Superior temporal gyrus (tissue), 1 donor: ENCODE results near the gene SEZ6L2.
"Not testable (repeated sequence)": the region's sequence is repeated elsewhere in the genome, so short reads cannot be mapped to it uniquely, and the experiment has no call there.

Experiments
- DNase-seq: peaks from one replicate; pipeline ENCODE4 v3.0.0-alpha.2; 2016; ENCODE audit errors: extremely low spot score

SEZ6L2 gene

DNA sequence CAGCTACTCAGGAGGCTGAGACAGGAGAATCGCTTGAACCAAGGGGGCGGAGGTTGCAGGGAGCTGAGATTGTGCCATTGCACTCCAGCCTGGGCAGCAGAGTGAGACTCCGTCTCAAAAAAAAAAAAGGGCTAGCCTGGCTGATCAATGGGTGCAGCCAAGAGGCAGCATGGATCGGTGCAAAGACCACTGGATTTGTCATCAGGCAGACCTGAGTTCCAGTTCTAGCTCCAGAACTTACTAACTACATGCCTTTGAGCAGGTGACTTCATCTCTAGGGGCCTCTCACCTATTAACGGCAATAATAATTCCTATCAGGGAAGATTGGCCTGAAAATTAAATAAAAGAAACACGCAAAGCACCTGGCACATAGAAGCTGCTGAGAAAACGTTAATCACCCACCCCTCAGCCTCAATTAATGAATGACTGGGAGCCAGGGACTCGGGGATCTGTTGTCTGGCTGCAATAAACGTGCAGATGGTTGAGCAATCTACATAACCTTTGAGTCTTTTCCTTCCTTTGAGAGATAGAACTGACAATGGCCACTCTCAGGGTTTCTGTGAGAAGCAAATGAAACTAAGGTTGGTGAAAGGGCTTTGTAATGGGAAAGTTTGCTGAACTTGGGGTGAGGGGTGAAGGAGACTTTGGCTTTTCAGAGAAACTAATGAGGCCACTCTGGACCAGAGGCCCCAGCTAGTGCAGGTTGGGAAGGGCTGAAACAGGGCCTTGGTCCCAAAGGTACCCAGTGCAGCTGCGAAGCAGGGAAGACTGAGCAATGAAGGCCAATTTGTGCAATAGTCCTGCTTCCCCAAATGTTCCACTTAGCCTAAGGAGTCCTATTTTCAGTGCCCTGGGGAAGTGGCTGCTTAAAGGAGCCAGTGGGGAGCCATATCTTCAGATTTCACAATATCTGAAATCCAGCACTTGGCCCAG, 7.6 kb downstream of the SEZ6L2 start:
- DNase-seq = no peak

GRCh38 chr16:29889372-29889771, 10.0 kb downstream of the SEZ6L2 start:
- DNase-seq = not testable (repeated sequence)

DNA sequence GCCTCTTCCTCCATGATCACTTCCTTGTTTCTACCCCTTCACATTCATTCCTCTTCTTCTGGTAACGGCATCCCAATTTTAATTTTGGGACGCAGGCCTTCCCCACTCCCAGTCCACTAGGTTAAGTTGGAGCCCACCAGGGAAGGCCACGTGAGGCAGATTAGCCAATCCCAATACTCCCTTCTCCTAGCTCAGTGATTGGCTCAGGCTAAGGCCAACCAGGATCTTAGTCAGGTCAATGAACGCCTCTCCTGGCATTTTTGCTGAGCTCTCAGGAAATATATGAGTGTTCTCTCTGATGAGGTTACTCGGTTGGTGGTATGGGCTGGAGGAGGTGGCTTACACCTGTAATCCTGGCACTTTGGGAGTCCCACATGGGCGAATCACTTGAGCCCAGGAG, 15.4 kb downstream of the SEZ6L2 start:
- DNase-seq = no peak

DNA sequence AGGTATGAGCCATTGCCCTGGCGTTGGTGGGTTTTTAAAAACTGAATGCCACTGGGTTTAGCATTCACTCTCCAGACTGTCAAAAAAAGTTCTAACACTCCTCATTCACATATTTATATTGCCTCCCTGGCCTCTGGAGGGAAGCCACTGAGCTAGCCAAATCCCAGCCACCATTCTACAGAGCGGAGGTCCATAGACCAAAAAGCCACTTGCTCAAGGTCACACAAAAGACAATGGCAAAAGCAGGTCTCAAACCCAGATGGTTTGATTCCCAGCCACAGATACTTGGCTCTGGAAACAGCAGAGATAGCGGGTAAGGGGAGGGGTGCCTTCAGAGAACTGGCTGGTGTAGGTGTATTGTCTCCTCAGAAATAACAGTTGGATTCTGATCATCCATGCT, 18.3 kb downstream of the SEZ6L2 start:
- DNase-seq = no peak

DNA sequence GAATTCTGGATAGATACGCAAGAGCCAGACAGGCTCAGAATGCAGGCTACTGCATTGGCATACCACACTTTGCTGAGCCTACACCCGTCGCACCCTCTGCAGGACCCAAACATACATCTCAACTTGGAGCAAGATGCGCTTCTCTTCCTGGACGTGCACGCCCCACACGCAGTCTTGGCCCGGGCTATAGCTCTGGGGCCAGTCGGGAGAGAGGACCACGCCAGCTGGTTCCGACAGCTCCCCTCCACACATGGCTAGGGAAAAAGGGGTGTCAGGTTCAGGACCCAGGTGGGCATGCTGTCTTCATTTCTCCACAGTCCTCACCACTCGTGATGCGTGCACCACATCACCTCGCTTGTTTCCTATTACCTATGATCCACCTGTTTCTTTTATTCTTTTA, 21.2 kb downstream of the SEZ6L2 start:
- no peak for DNase-seq

DNA sequence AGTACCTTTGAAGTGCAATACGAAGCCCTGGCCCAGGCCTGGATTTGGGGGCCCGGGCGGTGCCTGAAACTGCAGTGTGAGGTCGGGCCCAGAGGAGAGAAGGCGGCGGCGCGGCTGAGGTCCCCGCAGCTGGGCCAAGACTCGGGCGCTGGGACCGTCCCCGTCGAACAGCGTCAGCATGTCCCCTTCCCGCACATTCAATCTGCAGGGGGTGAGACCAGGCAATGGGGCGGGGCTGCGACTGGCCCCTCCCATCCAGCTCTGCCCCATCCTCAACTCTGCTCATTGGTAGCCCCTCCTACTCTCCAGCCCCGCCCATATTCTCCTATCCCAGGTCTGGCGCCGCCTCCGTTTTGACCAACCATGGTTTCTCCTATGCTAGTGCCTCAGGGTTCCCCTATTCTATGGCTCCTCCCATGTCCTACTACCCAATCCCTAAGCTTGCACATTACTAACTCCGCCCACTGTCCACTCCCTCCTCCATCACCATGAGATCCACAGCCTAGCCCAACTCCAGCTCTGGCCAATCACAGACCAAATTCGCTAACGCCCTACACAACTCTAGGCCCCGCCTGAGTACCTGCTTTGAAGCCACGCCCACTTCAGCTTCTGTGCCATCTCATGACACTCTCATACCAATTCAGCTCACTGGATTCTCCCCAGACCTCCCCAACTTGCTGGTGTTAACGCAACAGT, 21.9 kb downstream of the SEZ6L2 start:
- no peak for DNase-seq

DNA sequence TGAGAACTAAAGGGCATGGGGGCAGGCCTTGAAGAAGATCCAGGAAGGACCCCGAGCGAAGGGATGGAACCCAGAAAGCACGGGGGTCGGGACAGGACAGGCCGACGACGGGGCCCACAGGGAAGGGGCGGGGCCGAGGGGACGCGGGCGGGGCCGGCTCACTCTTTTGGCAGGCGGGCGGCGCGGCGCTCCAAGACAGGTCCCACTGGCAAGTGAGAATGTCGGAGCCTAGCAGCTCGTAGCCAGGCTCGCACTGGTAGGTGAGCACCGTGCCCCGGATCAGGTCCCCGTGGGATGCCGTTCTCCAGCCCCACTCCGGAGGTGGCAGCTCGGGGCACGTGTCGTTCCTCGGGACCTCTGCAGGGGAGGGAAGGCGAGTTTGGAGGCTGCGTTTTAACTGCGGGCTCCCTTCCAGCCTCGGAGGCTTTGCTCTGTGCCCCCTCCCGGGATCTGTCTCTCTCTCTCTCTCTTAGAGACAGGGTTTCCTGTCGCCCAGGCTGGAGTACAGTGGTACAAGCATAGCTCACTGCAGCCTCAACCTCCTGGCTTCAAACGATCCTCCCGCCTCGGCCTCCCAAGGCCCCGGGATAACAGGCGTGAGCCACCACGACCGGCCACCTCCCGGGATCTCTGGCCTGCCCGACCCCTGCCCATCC, 22.6 kb downstream of the SEZ6L2 start:
- no peak for DNase-seq

- no peak for DNase-seq
These were observed 23.1 kb downstream of the SEZ6L2 start for GRCh38 chr16:29876217-29876593.

GRCh38 chr16:29875206-29875605, 24.1 kb downstream of the SEZ6L2 start:
- no peak for DNase-seq

DNA sequence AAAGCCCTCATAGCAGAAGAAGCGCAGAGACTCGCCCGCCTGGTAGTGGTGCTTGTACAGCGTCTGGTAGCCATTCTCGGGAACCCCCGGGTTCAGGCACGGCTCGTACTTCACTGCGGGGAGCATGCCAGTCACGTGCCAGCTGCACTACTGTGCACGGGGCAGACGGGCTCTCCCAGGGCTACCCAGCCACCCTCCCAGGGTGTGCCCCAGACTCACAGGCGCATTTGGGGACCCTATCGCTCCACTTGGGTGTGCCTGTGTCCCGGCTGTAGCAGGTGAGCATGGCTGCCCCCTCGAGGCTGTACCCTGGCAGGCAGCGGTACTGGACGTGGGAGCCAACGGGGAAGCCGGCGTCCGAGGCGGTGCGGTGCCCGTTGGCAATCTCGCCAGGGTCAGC, 26.0 kb downstream of the SEZ6L2 start:
- DNase-seq = no peak

- DNase-seq = no peak
These were observed 27.4 kb downstream of the SEZ6L2 start for GRCh38 chr16:29871822-29872546.

- DNase-seq = not testable (repeated sequence)
These were observed 30.3 kb downstream of the SEZ6L2 start for GRCh38 chr16:29869067-29869466.

GRCh38 chr16:29868396-29869009, 30.8 kb downstream of the SEZ6L2 start:
- no peak for DNase-seq

GRCh38 chr16:29864205-29864604, 35.1 kb downstream of the SEZ6L2 start:
- DNase-seq = no peak

DNA sequence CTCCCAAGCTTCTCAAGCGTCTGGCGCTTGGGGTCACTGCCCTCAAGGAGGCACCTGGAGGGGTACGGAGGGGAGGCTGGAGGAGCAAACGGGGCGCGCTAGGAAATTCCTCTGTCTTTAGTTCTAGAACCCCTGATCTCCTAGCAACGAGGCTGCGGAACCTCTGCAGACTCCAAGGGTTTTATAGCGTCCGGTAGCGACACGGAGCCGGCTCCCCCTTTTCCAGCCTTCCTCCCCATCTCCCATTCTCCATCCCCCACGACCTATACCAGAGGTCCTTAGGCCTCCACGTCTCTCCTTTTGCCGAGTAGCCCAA, 35.7 kb downstream of the SEZ6L2 start:
- no peak for DNase-seq

- DNase-seq = peak; percentile 99
These were observed 36.3 kb downstream of the SEZ6L2 start, which contains the start of gene CDIPT for GRCh38 chr16:29862884-29863668. Gene CDIPT (minus strand): TSS chr16:29863226. CDS start chr16:29862857, 369 bp downstream.

GRCh38 chr16:29862383-29862883, 36.9 kb downstream of the SEZ6L2 start:
- DNase-seq = peak; percentile 24

DNA sequence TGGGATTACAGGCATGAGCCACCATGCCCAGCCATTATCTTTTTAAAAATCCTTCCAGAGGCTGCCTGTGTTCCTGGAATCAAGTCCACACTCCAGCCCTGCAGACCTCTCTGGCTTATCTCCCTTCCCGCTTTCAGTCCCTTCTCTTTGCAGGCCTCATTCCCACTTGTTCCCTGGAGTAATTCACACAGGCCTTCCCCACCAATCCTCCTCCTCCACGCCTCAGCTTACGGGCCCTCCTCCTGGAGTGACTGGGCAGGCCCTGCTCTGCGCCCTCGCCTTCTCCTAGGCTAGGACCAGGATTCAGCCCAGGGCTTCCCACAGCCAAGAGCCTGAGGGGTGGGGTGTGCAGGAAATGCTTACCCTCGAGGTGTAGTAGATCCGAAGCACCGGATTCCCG, 39.1 kb downstream of the SEZ6L2 start:
- no peak for DNase-seq

DNA sequence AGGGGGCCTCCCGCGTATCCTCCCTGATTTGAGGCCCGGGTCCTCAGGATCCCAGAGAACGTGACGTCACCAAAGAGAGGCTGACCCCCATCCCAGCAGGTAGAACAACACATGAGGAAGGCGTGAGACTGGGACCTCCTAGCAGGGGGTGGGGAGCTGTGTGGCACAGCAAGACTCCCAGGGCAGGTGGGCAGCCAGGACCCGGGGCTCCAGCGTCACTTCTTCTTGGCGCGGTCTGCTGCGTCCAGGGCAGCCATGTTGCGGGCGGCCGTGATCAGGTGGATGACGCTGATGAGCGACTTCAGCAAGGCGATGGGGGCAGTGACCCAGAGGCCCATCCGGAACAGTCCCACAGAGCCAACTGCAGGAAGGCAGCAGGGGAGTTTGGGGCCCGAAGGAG, 40.4 kb downstream of the SEZ6L2 start:
- DNase-seq = no peak

- no peak for DNase-seq
These were observed 41.1 kb downstream of the SEZ6L2 start for GRCh38 chr16:29858149-29858849.
